ENCODE measurements around the gene ZMYND8. TPM values are rescaled to one million over a fixed set of nuclear protein-coding genes. Genes with fewer than 3 reads are reported as not detected.

Gene ZMYND8
- total RNA-seq, 1 experiment from 2014 or later, result 14.5 TPM

- in situ Hi-C loops (cut with HindIII; ENCODE audit: low pct_unique_long_range_greater_than_20kb, low sequenced_read_pairs), result no loop called here
These were observed 125.0 kb downstream of the ZMYND8 start for GRCh38 chr20:47231382-47232039.

GRCh38 chr20:47230811-47231256 is 125.7 kb downstream of the ZMYND8 start:
- in situ Hi-C loops (cut with HindIII; ENCODE audit: low pct_unique_long_range_greater_than_20kb, low sequenced_read_pairs), result no loop called here
- DNase-seq (ENCODE audit: low read depth), result no peak

More at GRCh38 chr20:47231382-47232039, 125.0 kb downstream of the ZMYND8 start:
- no peak for DNase-seq (ENCODE audit: low read depth)

- in situ Hi-C loops (cut with HindIII; ENCODE audit: low pct_unique_long_range_greater_than_20kb, low sequenced_read_pairs), result no loop called here
- DNase-seq (ENCODE audit: low read depth), result no peak
These were observed 127.8 kb downstream of the ZMYND8 start for GRCh38 chr20:47228654-47229053.

- in situ Hi-C loops (cut with HindIII; ENCODE audit: low pct_unique_long_range_greater_than_20kb, low sequenced_read_pairs), result no loop called here
- no peak for DNase-seq (ENCODE audit: low read depth)
These were observed 128.9 kb downstream of the ZMYND8 start for GRCh38 chr20:47227576-47227975.

- in situ Hi-C loops (cut with HindIII; ENCODE audit: low pct_unique_long_range_greater_than_20kb, low sequenced_read_pairs), result no loop called here
- no peak for DNase-seq (ENCODE audit: low read depth)
These were observed 129.4 kb downstream of the ZMYND8 start for GRCh38 chr20:47227119-47227518.

- no peak for DNase-seq (ENCODE audit: low read depth)
- in situ Hi-C loops (cut with HindIII; ENCODE audit: low pct_unique_long_range_greater_than_20kb, low sequenced_read_pairs), result no loop called here
These were observed 131.0 kb downstream of the ZMYND8 start for GRCh38 chr20:47225458-47225857.

GRCh38 chr20:47224857-47225256 is 131.6 kb downstream of the ZMYND8 start:
- no peak for DNase-seq (ENCODE audit: low read depth)
- in situ Hi-C loops (cut with HindIII; ENCODE audit: low pct_unique_long_range_greater_than_20kb, low sequenced_read_pairs), result loop anchor here (25.0 kb wide), 1 partner anchor 137 kb away; the partner anchor contains the start of gene ZMYND8

- no peak for DNase-seq (ENCODE audit: low read depth)
- in situ Hi-C loops (cut with HindIII; ENCODE audit: low pct_unique_long_range_greater_than_20kb, low sequenced_read_pairs), result loop anchor here (25.0 kb wide), 1 partner anchor 138 kb away; the partner anchor contains the start of gene ZMYND8
These were observed 132.2 kb downstream of the ZMYND8 start for GRCh38 chr20:47224300-47224791.

- in situ Hi-C loops (cut with HindIII; ENCODE audit: low pct_unique_long_range_greater_than_20kb, low sequenced_read_pairs), result loop anchor here (25.0 kb wide), 1 partner anchor 138 kb away; the partner anchor contains the start of gene ZMYND8
- no peak for DNase-seq (ENCODE audit: low read depth)
These were observed 132.6 kb downstream of the ZMYND8 start for GRCh38 chr20:47223896-47224295.

- in situ Hi-C loops (cut with HindIII; ENCODE audit: low pct_unique_long_range_greater_than_20kb, low sequenced_read_pairs), result loop anchor here (25.0 kb wide), 1 partner anchor 140 kb away; the partner anchor contains the start of gene ZMYND8
- no peak for DNase-seq (ENCODE audit: low read depth)
These were observed 133.9 kb downstream of the ZMYND8 start for GRCh38 chr20:47222468-47223119.

- in situ Hi-C loops (cut with HindIII; ENCODE audit: low pct_unique_long_range_greater_than_20kb, low sequenced_read_pairs), result loop anchor here (25.0 kb wide), 1 partner anchor 141 kb away; the partner anchor contains the start of gene ZMYND8
- DNase-seq (ENCODE audit: low read depth), result no peak
These were observed 135.4 kb downstream of the ZMYND8 start for GRCh38 chr20:47221036-47221625.

- DNase-seq (ENCODE audit: low read depth), result no peak
- in situ Hi-C loops (cut with HindIII; ENCODE audit: low pct_unique_long_range_greater_than_20kb, low sequenced_read_pairs), result loop anchor here (25.0 kb wide), 1 partner anchor 142 kb away; the partner anchor contains the start of gene ZMYND8
These were observed 136.3 kb downstream of the ZMYND8 start for GRCh38 chr20:47220161-47220582.

GRCh38 chr20:47217482-47218446 is 138.7 kb downstream of the ZMYND8 start:
- in situ Hi-C loops (cut with HindIII; ENCODE audit: low pct_unique_long_range_greater_than_20kb, low sequenced_read_pairs), result loop anchor here (25.0 kb wide), 1 partner anchor 145 kb away; the partner anchor contains the start of gene ZMYND8

GRCh38 chr20:47216819-47217410 is 139.6 kb downstream of the ZMYND8 start:
- DNase-seq (ENCODE audit: low read depth), result no peak
- in situ Hi-C loops (cut with HindIII; ENCODE audit: low pct_unique_long_range_greater_than_20kb, low sequenced_read_pairs), result loop anchor here (25.0 kb wide), 1 partner anchor 145 kb away; the partner anchor contains the start of gene ZMYND8

More at GRCh38 chr20:47217482-47218446, 138.7 kb downstream of the ZMYND8 start:
- DNase-seq (ENCODE audit: low read depth), result no peak

- in situ Hi-C loops (cut with HindIII; ENCODE audit: low pct_unique_long_range_greater_than_20kb, low sequenced_read_pairs), result loop anchor here (25.0 kb wide), 1 partner anchor 146 kb away; the partner anchor contains the start of gene ZMYND8
These were observed 140.7 kb downstream of the ZMYND8 start for GRCh38 chr20:47215653-47216397.

GRCh38 chr20:47213966-47214365 is 142.5 kb downstream of the ZMYND8 start:
- no peak for DNase-seq (ENCODE audit: low read depth)
- in situ Hi-C loops (cut with HindIII; ENCODE audit: low pct_unique_long_range_greater_than_20kb, low sequenced_read_pairs), result loop anchor here (25.0 kb wide), 1 partner anchor 148 kb away; the partner anchor contains the start of gene ZMYND8

More at GRCh38 chr20:47215653-47216397, 140.7 kb downstream of the ZMYND8 start:
- DNase-seq (ENCODE audit: low read depth), result no peak

All from Caki2 (cell line).